A673 (cell line): Measurements from ENCODE around the gene MS4A4A. TPM values are rescaled to one million over a fixed set of nuclear protein-coding genes. Genes with fewer than 3 reads are reported as not detected.

Experiments used
- BruUV-seq: library from RNA; stranded (reverse); fragments of 400-500 nt; replicated peaks from 2 replicates; lab custom pipeline; 2021; lab: Mats Ljungman, UMichigan
- CTCF ChIA-PET: fragments of 300-600 bp; sonication (Branson Sonifier 250); formaldehyde crosslinking; loops from one replicate; lab custom pipeline; 2022; ENCODE audit warnings: antibody characterized with exemption; lab: Charles Lee
- POLR2A ChIA-PET: fragments of 300-600 bp; sonication (Branson Sonifier 250); formaldehyde crosslinking; loops from one replicate; lab custom pipeline; 2022; ENCODE audit warnings: antibody characterized with exemption; ENCODE audit not compliant: low non-redundant PET; lab: Charles Lee
- DNase-seq: peaks from one replicate; pipeline ENCODE4 v3.0.0-alpha.2; 2015; ENCODE audit warnings: low spot score
- H3K27ac ChIP-seq: fragments of 200-600 bp; sonication (generic); 2 replicates; pipeline ENCODE4 v1.5.1; 2016; ENCODE audit warnings: mixed run types, low read depth, mild to moderate bottlenecking, mixed read lengths, antibody characterized with exemption, low read length; ENCODE audit not compliant: poor library complexity, severe bottlenecking
- H3K27me3 ChIP-seq: fragments of 200-600 bp; sonication (generic); replicated peaks from 2 replicates; pipeline ENCODE4 v1.6.1; 2017; ENCODE audit warnings: mixed run types, low read depth, mild to moderate bottlenecking, mixed read lengths, antibody characterized with exemption, low read length; ENCODE audit not compliant: insufficient read depth, poor library complexity
- H3K36me3 ChIP-seq: fragments of 200-600 bp; sonication (generic); 2 replicates; pipeline ENCODE4 v1.6.1; 2016; ENCODE audit warnings: mixed run types, mild to moderate bottlenecking, mixed read lengths, antibody characterized with exemption, low read length; ENCODE audit not compliant: insufficient read depth, poor library complexity, severe bottlenecking
- H3K4me1 ChIP-seq: fragments of 200-600 bp; sonication (generic); 2 replicates; pipeline ENCODE4 v1.6.1; 2017; ENCODE audit warnings: mixed run types, mild to moderate bottlenecking, mixed read lengths, antibody characterized with exemption, low read length; ENCODE audit not compliant: insufficient read depth, poor library complexity, severe bottlenecking
- H3K4me3 ChIP-seq: fragments of 200-600 bp; sonication (generic); 2 replicates; pipeline ENCODE4 v1.5.1; 2016; ENCODE audit warnings: low read depth, mixed run types, mild to moderate bottlenecking, mixed read lengths, low read length; ENCODE audit not compliant: poor library complexity, severe bottlenecking
- H3K9me3 ChIP-seq: fragments of 200-600 bp; sonication (generic); 2 replicates; pipeline ENCODE4 v1.6.1; 2016; ENCODE audit warnings: mixed run types, low read depth, mild to moderate bottlenecking, mixed read lengths, antibody characterized with exemption, low read length; ENCODE audit not compliant: poor library complexity, severe bottlenecking
- CTCF ChIP-seq: fragments of 300-800, 200-600 bp; sonication (generic); conservative IDR thresholded peaks from 2 replicates; pipeline ENCODE4 v1.5.1; 2017; ENCODE audit warnings: low read depth, mild to moderate bottlenecking, antibody characterized with exemption, low read length, moderate library complexity, mixed read lengths
- EZH2 ChIP-seq: fragments of 200-600 bp; sonication (generic); IDR thresholded peaks from 2 replicates; pipeline ENCODE4 v1.6.1; 2017; ENCODE audit warnings: borderline replicate concordance, low read depth, mild to moderate bottlenecking, mixed read lengths, antibody characterized with exemption, low read length; ENCODE audit not compliant: poor library complexity, severe bottlenecking
- intact Hi-C: fragments of 100-400 bp; cut with micrococcal nuclease; formaldehyde crosslinking; loops from one replicate; pipeline ENCODE4 v1.10.0; 2022; ENCODE audit not compliant: unreplicated experiment
- total RNA-seq: library from RNA; stranded (reverse); gene quantifications from 2 replicates; pipeline ENCODE4 v1.2.3, GENCODE V29; 2021

MS4A4A gene
- total RNA-seq, 1 experiment from 2014 or later, result not detected

DNA sequence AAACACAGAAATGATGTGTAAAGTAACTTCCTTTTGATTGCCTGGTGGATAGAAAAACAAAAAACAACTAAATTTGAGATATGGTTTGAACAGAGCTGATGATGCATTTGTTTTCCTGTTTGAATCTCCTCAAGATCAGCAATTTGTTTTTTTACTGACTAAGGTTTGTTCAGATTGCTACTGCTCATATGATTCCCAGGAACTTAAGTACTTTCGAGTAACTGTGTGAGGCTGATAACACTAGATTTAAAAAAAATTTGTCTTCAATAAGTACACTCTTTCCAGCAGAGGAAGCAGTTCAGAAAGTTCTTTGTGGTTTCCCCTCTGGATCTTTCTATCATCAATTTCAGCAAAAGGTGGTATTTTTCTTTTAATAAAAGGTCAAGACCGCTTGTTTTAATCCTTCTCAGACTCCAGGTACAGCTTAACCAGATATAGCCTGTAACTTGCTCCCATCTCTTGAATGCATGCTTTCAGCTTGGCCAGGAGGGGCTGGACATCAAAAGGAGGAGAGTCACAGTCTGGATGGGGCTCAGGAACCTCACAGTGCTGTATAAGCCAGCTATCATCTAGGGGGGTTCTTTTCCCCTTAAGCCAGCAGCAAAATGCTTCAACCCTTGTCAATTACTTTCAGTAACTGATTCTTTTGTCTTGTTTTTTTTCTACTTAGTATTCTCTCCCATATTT is 34.3 kb downstream of the MS4A4A start:
- TF ChIP-seq EZH2 (no peak), CTCF (no peak)
- no peak for DNase-seq
- Histone ChIP-seq H3K27ac (no peak overlapping the region), H3K4me1 (no peaks in the 10 kb centered on the region), H3K36me3 (no peaks in the 10 kb centered on the region), H3K4me3 (no peak overlapping the region), H3K27me3 (peaks cover 4% of the 10 kb centered on the region), H3K9me3 (no peaks in the 10 kb centered on the region)
- no TSS peak for BruUV-seq
- ChIA-PET POLR2A (no interaction called here), CTCF (no interaction called here)
- intact Hi-C loops, result no loop called here

DNA sequence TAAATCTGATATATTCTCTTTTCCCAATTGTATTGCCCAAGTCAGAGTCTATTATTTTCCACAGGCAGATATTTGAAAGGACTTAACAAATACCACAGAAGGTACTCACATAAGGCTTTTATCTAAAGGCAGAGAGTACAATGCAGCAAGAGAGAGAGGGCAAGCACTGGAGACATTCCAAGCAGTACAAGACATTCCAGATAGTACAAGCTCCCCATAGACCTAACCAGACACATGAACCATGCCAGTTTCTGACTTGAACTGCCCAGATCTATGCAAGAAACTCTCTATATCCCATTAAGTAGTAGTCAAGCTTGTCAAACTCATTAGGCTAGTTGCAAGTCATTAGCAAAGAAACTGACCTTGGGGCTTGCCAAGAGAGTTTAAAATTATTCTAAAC is 35.4 kb downstream of the MS4A4A start:
- no TSS peak for BruUV-seq
- Histone ChIP-seq H3K4me3 (no peak overlapping the region), H3K27ac (no peak overlapping the region), H3K36me3 (no peaks in the 10 kb centered on the region), H3K27me3 (peaks cover 4% of the 10 kb centered on the region), H3K4me1 (no peaks in the 10 kb centered on the region), H3K9me3 (no peaks in the 10 kb centered on the region)
- no peak for DNase-seq
- CTCF ChIA-PET, result no interaction called here
- intact Hi-C loops, result no loop called here
- TF ChIP-seq CTCF, result no peak
- no peak for TF ChIP-seq EZH2
- POLR2A ChIA-PET, result interaction anchor here (0.6 kb wide), 1 partner anchor 30 kb away, joined by 4 read pairs; no protein-coding TSS in a partner anchor

GRCh38 chr11:60316317-60316716 is 35.9 kb downstream of the MS4A4A start:
- ChIA-PET POLR2A (interaction anchor here (0.6 kb wide), 1 partner anchor 29 kb away, joined by 4 read pairs; no protein-coding TSS in a partner anchor), CTCF (no interaction called here)
- TF ChIP-seq EZH2 (no peak), CTCF (no peak)
- Histone ChIP-seq H3K27me3 (peaks cover 4% of the 10 kb centered on the region), H3K4me1 (no peaks in the 10 kb centered on the region), H3K36me3 (no peaks in the 10 kb centered on the region), H3K27ac (no peak overlapping the region), H3K4me3 (no peak overlapping the region), H3K9me3 (no peaks in the 10 kb centered on the region)
- no TSS peak for BruUV-seq
- intact Hi-C loops, result no loop called here
- no peak for DNase-seq
